Lung (tissue), 12 donors: Measurements from ENCODE around the gene BORCS5. TPM values are rescaled to one million over a fixed set of nuclear protein-coding genes. Genes with fewer than 3 reads are reported as not detected.

Experiments
- ATAC-seq: fragments of 200-7000 bp; cut with Tn5 transposase; one replicate; pipeline ENCODE4 v1.9.1; 2020; ENCODE audit warnings: moderate number of reproducible peaks; ENCODE audit not compliant: insufficient read depth, low FRiP score
- DNase-seq, 3 donors: peaks; one replicate each; pipeline ENCODE4 v3.0.0-alpha.2; 2013 to 2017
- H3K27ac ChIP-seq, 2 donors: one replicate each; pipeline ENCODE4 v1.5.1; 2013; ENCODE audit warnings: mild to moderate bottlenecking in 2 of 2, moderate library complexity in 2 of 2, control low read depth in 1 of 2, inconsistent platforms in 1 of 2, low read depth in 1 of 2, low read length in 1 of 2
- H3K27me3 ChIP-seq, 3 donors: one replicate each; pipeline ENCODE4 v1.5.1; 2013; ENCODE audit warnings: low read length in 2 of 3; ENCODE audit not compliant: control insufficient read depth in 3 of 3, insufficient read depth in 3 of 3
- H3K36me3 ChIP-seq, 4 donors: one replicate each; pipeline ENCODE4 v1.5.1; 2013; ENCODE audit warnings: low read length in 4 of 4, mild to moderate bottlenecking in 1 of 4, moderate library complexity in 1 of 4; ENCODE audit not compliant: control insufficient read depth in 4 of 4, insufficient read depth in 4 of 4
- H3K4me1 ChIP-seq, 5 donors: one replicate each; pipeline ENCODE4 v1.5.1; 2013; ENCODE audit warnings: low read length in 5 of 5, mild to moderate bottlenecking in 2 of 5, moderate library complexity in 1 of 5; ENCODE audit not compliant: control insufficient read depth in 5 of 5, insufficient read depth in 5 of 5
- H3K4me3 ChIP-seq: one replicate; pipeline ENCODE4 v1.5.1; 2013; ENCODE audit warnings: mild to moderate bottlenecking, control low read depth, moderate library complexity
- H3K9ac ChIP-seq, 2 donors: one replicate each; pipeline ENCODE4 v1.5.1; 2013; ENCODE audit warnings: low read length in 2 of 2, control low read depth in 1 of 2; ENCODE audit not compliant: insufficient read depth in 1 of 2
- H3K9me3 ChIP-seq, 4 donors: one replicate each; pipeline ENCODE4 v1.5.1; 2013; ENCODE audit warnings: low read length in 3 of 4, mild to moderate bottlenecking in 1 of 4, moderate library complexity in 1 of 4; ENCODE audit not compliant: control insufficient read depth in 4 of 4, insufficient read depth in 3 of 4
- CTCF ChIP-seq: IDR thresholded peaks from 2 replicates; pipeline ENCODE4 v1.5.1; 2012; ENCODE audit warnings: mild to moderate bottlenecking; ENCODE audit errors: control extremely low read depth, extremely low read depth
- WGBS, 2 donors: extraction: QIAGEN DNeasy Blood & Tissue Kit; methylation state at CpG; one replicate each; pipeline ENCODE4 v1.1.7; 2013; 5-methylcytosine and 5-hydroxymethylcytosine counted together
- polyA plus RNA-seq, 2 donors: library from polyadenylated mRNA; stranded (reverse); fragments of 200-250 nt; gene quantifications; one replicate each; pipeline ENCODE4 v1.2.1, GENCODE V29; 2013
- total RNA-seq, 2 donors: library from RNA; depleted of rRNA in 1 of 2; stranded (reverse); fragments of >200 nt in 1 of 2; gene quantifications; one replicate each; pipeline ENCODE4 v1.2.1, GENCODE V29; 2014 to 2021
- donor health status: control.
- donor health status: control.
- donor health status: Bipolar disorder and iron deficiency.
- donor health status: healthy.
- donor health status: DM: yes; HTN: yes; CAD: no.

BORCS5 gene
- total and polyA plus RNA-seq, 4 donors, result 4.7 to 26.8 (median 10.3) TPM

GRCh38 chr12:12428961-12429657, 72.2 kb downstream of the BORCS5 start:
- Histone ChIP-seq H3K9ac (no peak overlapping the region), H3K27ac (no peak overlapping the region), H3K4me3 (no peak overlapping the region), H3K36me3 (no peaks in the 10 kb centered on the region), H3K9me3 (no peaks in the 10 kb centered on the region), H3K4me1 (peaks cover 6 to 44% (median 20%) of the 10 kb centered on the region in 5 donors), H3K27me3 (no peaks in the 10 kb centered on the region)
- ATAC-seq (no peak), DNase-seq (no peak)
- WGBS, 2 donors, result 80 to 86% methylated on average over 7 of the region's 7 CpGs
- no peak for TF ChIP-seq CTCF

GRCh38 chr12:12432364-12432763, 75.5 kb downstream of the BORCS5 start:
- Histone ChIP-seq H3K27me3 (no peaks in the 10 kb centered on the region), H3K9ac (no peak overlapping the region), H3K36me3 (peaks cover 0 to 3% (median 0%) of the 10 kb centered on the region in 4 donors), H3K4me3 (no peak overlapping the region), H3K9me3 (no peaks in the 10 kb centered on the region), H3K4me1 (peaks cover 0 to 65% (median 20%) of the 10 kb centered on the region in 5 donors), H3K27ac (no peak overlapping the region)
- peak; percentile 14 for ATAC-seq
- peak; percentile 58 to 98 (median 97) for DNase-seq
- no peak for TF ChIP-seq CTCF

- no peak for TF ChIP-seq CTCF
- ATAC-seq (no peak), DNase-seq (no peak)
- 70 to 83% methylated on average over 4 of the region's 4 CpGs for WGBS, 2 donors
- H3K36me3 ChIP-seq, result peaks cover 0 to 3% (median 0%) of the 10 kb centered on the region in 4 donors
- H3K27me3 ChIP-seq, result no peaks in the 10 kb centered on the region
- H3K27ac ChIP-seq, result peak overlapping the region in 1 of 2 donors; percentile 62
- no peak overlapping the region for H3K9ac ChIP-seq
- H3K4me1 ChIP-seq, result peaks cover 0 to 61% (median 20%) of the 10 kb centered on the region in 5 donors
- no peaks in the 10 kb centered on the region for H3K9me3 ChIP-seq
- H3K4me3 ChIP-seq, result no peak overlapping the region
These were observed 76.4 kb downstream of the BORCS5 start for GRCh38 chr12:12433203-12433731.
